Measurements from ENCODE around the gene AFTPH. TPM values are rescaled to one million over a fixed set of nuclear protein-coding genes. Genes with fewer than 3 reads are reported as not detected.

Gene AFTPH
- polyA plus RNA-seq, 1 of the 3 experiments (the other 2 are of a cell fraction): 7.4 TPM

- Histone ChIP-seq H3K9me3 (no peaks in the 10 kb centered on the region), H3K79me2 (ENCODE audit: insufficient read depth) (no peaks in the 10 kb centered on the region; the same call in 1 of the 2 replicates), H2AFZ (ENCODE audit: low read depth) (no peak overlapping the region), H3K27me3 (ENCODE audit: insufficient read depth) (no peaks in the 10 kb centered on the region), H3K4me1 (ENCODE audit: control insufficient read depth in 1 of 2, insufficient read depth in 2 of 2, low read depth in 1 of 2, low read length in 1 of 2) (peaks cover 0 to 7% of the 10 kb centered on the region in 2 experiments; a peak in 2 of 4 replicates), H3K36me3 (replicated peaks in 1 of 2; ENCODE audit: control insufficient read depth in 1 of 2, insufficient read depth in 2 of 2, low read length in 1 of 2) (peaks cover 35 to 57% of the 10 kb centered on the region in 2 experiments), H3K4me3 (ENCODE audit: low read depth in 2 of 2, low read length in 1 of 2) (no peak overlapping the region), H3K9ac (no peak overlapping the region), H3K27ac (ENCODE audit: low read depth in 2 of 2, low read length in 1 of 2) (no peak overlapping the region), H3K9me2 (no peaks in the 10 kb centered on the region), H4K20me1 (ENCODE audit: insufficient read depth) (no peaks in the 10 kb centered on the region), H3F3A (replicated peaks; ENCODE audit: insufficient read depth) (peaks cover 6% of the 10 kb centered on the region), H3K4me2 (no peak overlapping the region)
- CTCF ChIA-PET: interaction anchor here (0.6 to 2.0 kb wide), 9 partner anchors 11 to 291 kb away, joined by 3 to 5 read pairs (median 4); partner anchors contain the start of gene SERTAD2
- 100% methylated on average over 1 of the region's 1 CpG for WGBS (ENCODE audit: low lambda C conversion rate)
- DNase-seq: no peak
- POLR2A ChIA-PET: interaction anchor here (0.7 to 1.3 kb wide), 2 partner anchors 37 to 72 kb away, joined by 3 read pairs; partner anchors contain the start of gene SERTAD2
- TF ChIP-seq SIN3A (IDR thresholded peaks at IDR 0.05; ENCODE audit: borderline replicate concordance, low read depth, low read length) (no peak), FOSL2 (IDR thresholded peaks at IDR 0.05; ENCODE audit: borderline replicate concordance, low read depth) (no peak), ZBTB33 (IDR thresholded peaks at IDR 0.05; ENCODE audit: borderline replicate concordance, low read depth) (no peak), NRF1 (IDR thresholded peaks at IDR 0.05; ENCODE audit: low read depth, low read length) (no peak), FOXM1 (IDR thresholded peaks at IDR 0.05; ENCODE audit: low read depth) (no peak), RXRA (IDR thresholded peaks at IDR 0.05; ENCODE audit: borderline replicate concordance, low read depth) (no peak), GABPA (IDR thresholded peaks at IDR 0.05; ENCODE audit: low read depth) (no peak), EZH2phosphoT487 (IDR thresholded peaks at IDR 0.05; ENCODE audit: borderline replicate concordance, low read depth) (no peak), POLR2AphosphoS5 (IDR thresholded peaks at IDR 0.05; ENCODE audit: low read depth, low read length) (no peak), CTCF (IDR thresholded peaks at IDR 0.05) (no peak), YY1 (IDR thresholded peaks at IDR 0.05; ENCODE audit: low read depth) (no peak), JUND (IDR thresholded peaks at IDR 0.05) (no peak), SMC3 (IDR thresholded peaks at IDR 0.05; ENCODE audit: low read depth, low read length) (no peak), TCF12 (IDR thresholded peaks at IDR 0.05) (no peak)
Observed at GRCh38 chr2:64581777-64582539, 57.8 kb downstream of the AFTPH start.
